ENCODE results near the gene CPNE7.
"Not testable (repeated sequence)": the region's sequence is repeated elsewhere in the genome, so short reads cannot be mapped to it uniquely, and the experiment has no call there.

- not testable (repeated sequence) for TF ChIP-seq CTCF (conservative IDR thresholded peaks at IDR 0.05; ENCODE audit: low read length); EZH2phosphoT487 (IDR thresholded peaks at IDR 0.05; ENCODE audit: borderline replicate concordance)
These were observed 59.2 kb downstream of the CPNE7 start for GRCh38 chr16:89634463-89635385.
